GM13977 (cell line): Measurements from ENCODE around the gene SET.
A peak's percentile ranks its signal among the peaks of the same experiment; 100 is the strongest.

Experiments used
- DNase-seq: peaks from one replicate; pipeline ENCODE4 v3.0.0; 2012; ENCODE audit warnings: low spot score
- CTCF ChIP-seq: IDR thresholded peaks from 2 replicates; pipeline ENCODE4 v1.5.1; 2012; ENCODE audit warnings: mild to moderate bottlenecking, control low read depth; ENCODE audit not compliant: insufficient read depth; ENCODE audit errors: extremely low read depth, missing control alignments
- in situ Hi-C: fragments of 300-500 bp; cut with MboI; formaldehyde crosslinking; loops from one replicate; pipeline ENCODE4 v1.12.0; 2022; ENCODE audit warnings: low sequenced_read_pairs, low pct_unique_long_range_greater_than_20kb, mixed read lengths, inconsistent platforms; ENCODE audit not compliant: unreplicated experiment

SET gene

GRCh38 chr9:128731093-128731492 is 42.1 kb downstream of the SET start:
- in situ Hi-C loops, result no loop called here
- DNase-seq, result no peak
- TF ChIP-seq CTCF, result no peak

GRCh38 chr9:128731691-128732090 is 42.7 kb downstream of the SET start:
- no peak for TF ChIP-seq CTCF
- in situ Hi-C loops, result no loop called here
- DNase-seq, result no peak

GRCh38 chr9:128732576-128732975 is 43.6 kb downstream of the SET start:
- no peak for TF ChIP-seq CTCF
- DNase-seq, result no peak
- in situ Hi-C loops, result no loop called here

- no peak for DNase-seq
- in situ Hi-C loops, result no loop called here
- TF ChIP-seq CTCF, result peak; percentile 52
Measured at GRCh38 chr9:128733256-128733655, 44.2 kb downstream of the SET start.

- in situ Hi-C loops, result no loop called here
- TF ChIP-seq CTCF, result no peak
- no peak for DNase-seq
Measured at GRCh38 chr9:128735373-128735772, 46.4 kb downstream of the SET start.

- in situ Hi-C loops, result no loop called here
- no peak for DNase-seq
- no peak for TF ChIP-seq CTCF
Measured at GRCh38 chr9:128742401-128742800, 53.4 kb downstream of the SET start.

- no peak for TF ChIP-seq CTCF
- DNase-seq, result no peak
- in situ Hi-C loops, result no loop called here
Measured at GRCh38 chr9:128743421-128743820, 54.4 kb downstream of the SET start.
